Ascending aorta (tissue), 2 donors: ENCODE data around the gene LTBP2. TPM values are rescaled to one million over a fixed set of nuclear protein-coding genes. Genes with fewer than 3 reads are reported as not detected.

Source experiments
- DNase-seq, 2 donors: peaks; one replicate each; pipeline ENCODE4 v3.0.0-alpha.2; 2019; ENCODE audit warnings: low spot score in 2 of 2
- H3K27ac ChIP-seq, 2 donors: fragments of 200-600 bp; sonication (generic); one replicate each; pipeline ENCODE4 v1.5.1; 2016 to 2017; ENCODE audit warnings: mild to moderate bottlenecking in 1 of 2
- H3K27me3 ChIP-seq: fragments of 200-600 bp; sonication (generic); one replicate; pipeline ENCODE4 v1.5.1; 2017
- H3K36me3 ChIP-seq, 2 donors: fragments of 200-600 bp; sonication (generic); one replicate each; pipeline ENCODE4 v1.5.1; 2016
- H3K4me1 ChIP-seq, 2 donors: fragments of 200-600 bp; sonication (generic); one replicate each; pipeline ENCODE4 v1.5.1; 2016 to 2017; ENCODE audit warnings: mild to moderate bottlenecking in 1 of 2
- H3K4me3 ChIP-seq, 2 donors: fragments of 200-600 bp; sonication (generic); one replicate each; pipeline ENCODE4 v1.5.1; 2016 to 2017; ENCODE audit warnings: mild to moderate bottlenecking in 1 of 2
- H3K9me3 ChIP-seq, 2 donors: fragments of 200-600 bp; sonication (generic); one replicate each; pipeline ENCODE4 v1.5.1; 2016
- intact Hi-C: fragments of 100-400 bp; cut with DNase I; formaldehyde crosslinking; loops from one replicate; pipeline ENCODE4 v1.15.1; 2023
- total RNA-seq: library from RNA; depleted of rRNA; stranded (reverse); fragments of >200 nt; gene quantifications from one replicate; pipeline ENCODE4 v1.1.0, GENCODE V29; 2016
- TF ChIP-seq, protein P1 (sequence below), 3 experiments: fragments of 200-600 bp in 2 of 3; fragments of 450-650 bp in 1 of 3; sonication (generic) in 2 of 3; IDR thresholded peaks; one replicate each; pipeline ENCODE4 v1.5.1; 2016 to 2019; ENCODE audit warnings: antibody characterized with exemption in 3 of 3, mild to moderate bottlenecking in 1 of 3, moderate library complexity in 1 of 3

LTBP2 gene
- total RNA-seq, 1 donor from 2014 or later = 383 TPM

DNA sequence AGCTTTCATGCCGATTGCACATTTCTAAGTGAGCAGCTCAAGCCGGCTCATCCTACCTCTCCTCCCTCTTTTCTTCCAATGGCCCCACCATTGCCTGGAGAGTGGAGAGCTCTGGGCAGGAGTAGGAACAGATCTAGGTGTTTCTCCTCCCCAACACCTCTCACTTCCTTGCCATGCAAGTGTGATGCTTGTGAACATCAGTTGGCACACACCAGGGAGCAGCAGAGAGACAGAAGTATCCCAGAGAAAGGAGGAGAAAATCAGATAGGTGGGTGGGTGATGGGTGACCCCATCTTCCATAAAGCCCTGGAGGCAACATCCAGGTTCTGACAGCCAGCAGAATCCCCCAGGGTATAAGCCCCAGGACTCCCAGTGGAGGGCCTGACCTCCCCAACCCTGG is 146.7 kb downstream of the LTBP2 start:
- H3K27ac ChIP-seq = no peak overlapping the region

DNA sequence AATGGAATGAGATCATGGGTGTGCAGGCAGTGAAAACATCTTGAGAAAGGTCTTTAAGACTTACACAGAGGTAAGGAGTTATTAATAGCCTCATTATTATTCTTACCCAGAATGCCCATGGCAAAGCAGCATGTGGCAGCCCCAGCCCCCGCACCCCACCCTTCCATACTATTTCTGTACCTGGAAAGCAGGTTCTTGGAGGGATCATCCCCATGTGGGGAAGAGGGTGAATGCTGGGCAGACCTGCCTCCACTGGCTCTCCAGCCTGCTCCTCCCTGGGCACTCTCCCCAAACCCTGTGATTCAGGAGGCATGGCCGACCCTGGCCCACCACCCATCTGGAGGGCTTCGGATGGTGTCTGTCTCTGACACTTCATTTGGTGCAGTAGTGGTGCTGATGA is 147.3 kb downstream of the LTBP2 start:
- Histone ChIP-seq H3K4me1 (peaks cover 3 to 11% of the 10 kb centered on the region in 2 donors), H3K9me3 (no peaks in the 10 kb centered on the region), H3K36me3 (no peaks in the 10 kb centered on the region), H3K27me3 (no peaks in the 10 kb centered on the region), H3K4me3 (no peak overlapping the region), H3K27ac (no peak overlapping the region)
- TF ChIP-seq, protein P1, sequence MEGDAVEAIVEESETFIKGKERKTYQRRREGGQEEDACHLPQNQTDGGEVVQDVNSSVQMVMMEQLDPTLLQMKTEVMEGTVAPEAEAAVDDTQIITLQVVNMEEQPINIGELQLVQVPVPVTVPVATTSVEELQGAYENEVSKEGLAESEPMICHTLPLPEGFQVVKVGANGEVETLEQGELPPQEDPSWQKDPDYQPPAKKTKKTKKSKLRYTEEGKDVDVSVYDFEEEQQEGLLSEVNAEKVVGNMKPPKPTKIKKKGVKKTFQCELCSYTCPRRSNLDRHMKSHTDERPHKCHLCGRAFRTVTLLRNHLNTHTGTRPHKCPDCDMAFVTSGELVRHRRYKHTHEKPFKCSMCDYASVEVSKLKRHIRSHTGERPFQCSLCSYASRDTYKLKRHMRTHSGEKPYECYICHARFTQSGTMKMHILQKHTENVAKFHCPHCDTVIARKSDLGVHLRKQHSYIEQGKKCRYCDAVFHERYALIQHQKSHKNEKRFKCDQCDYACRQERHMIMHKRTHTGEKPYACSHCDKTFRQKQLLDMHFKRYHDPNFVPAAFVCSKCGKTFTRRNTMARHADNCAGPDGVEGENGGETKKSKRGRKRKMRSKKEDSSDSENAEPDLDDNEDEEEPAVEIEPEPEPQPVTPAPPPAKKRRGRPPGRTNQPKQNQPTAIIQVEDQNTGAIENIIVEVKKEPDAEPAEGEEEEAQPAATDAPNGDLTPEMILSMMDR (IDR thresholded peaks at IDR 0.05) = no peak
- no peak for DNase-seq
- intact Hi-C loops = no loop called here

More for the DNA sequence above, 146.7 kb downstream of the LTBP2 start:
- DNase-seq = no peak
- H3K4me3 ChIP-seq = no peak overlapping the region
- H3K36me3 ChIP-seq = no peaks in the 10 kb centered on the region
- no peaks in the 10 kb centered on the region for H3K9me3 ChIP-seq
- H3K27me3 ChIP-seq = no peaks in the 10 kb centered on the region
- intact Hi-C loops = no loop called here
- peaks cover 5 to 14% of the 10 kb centered on the region in 2 donors for H3K4me1 ChIP-seq
- TF ChIP-seq, protein P1 (IDR thresholded peaks at IDR 0.05) = no peak

DNA sequence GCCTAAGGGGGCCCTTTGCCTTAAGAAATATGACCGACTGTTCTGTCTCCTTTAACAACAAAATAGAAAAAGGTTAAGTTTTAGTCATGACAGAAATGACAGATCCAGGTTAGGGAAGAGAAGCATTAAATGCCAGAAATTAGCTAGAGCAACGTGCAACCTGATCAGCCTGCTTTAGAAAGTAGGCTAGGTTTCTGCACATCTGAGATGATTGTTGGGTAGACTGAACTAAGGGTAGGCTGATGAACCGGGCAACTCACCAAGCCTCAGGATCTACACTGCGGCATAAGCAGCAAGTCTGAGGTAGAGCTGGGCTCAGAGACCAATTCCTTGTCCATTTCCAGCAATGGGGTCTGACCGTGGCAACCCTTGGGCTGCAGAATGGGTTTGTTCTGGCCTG is 148.3 kb downstream of the LTBP2 start:
- Histone ChIP-seq H3K4me1 (peaks cover 0 to 2% of the 10 kb centered on the region in 2 donors), H3K36me3 (no peaks in the 10 kb centered on the region), H3K9me3 (no peaks in the 10 kb centered on the region), H3K4me3 (no peak overlapping the region), H3K27ac (no peak overlapping the region), H3K27me3 (no peaks in the 10 kb centered on the region)
- intact Hi-C loops = no loop called here
- TF ChIP-seq, protein P1 (IDR thresholded peaks at IDR 0.05) = no peak
- no peak for DNase-seq

DNA sequence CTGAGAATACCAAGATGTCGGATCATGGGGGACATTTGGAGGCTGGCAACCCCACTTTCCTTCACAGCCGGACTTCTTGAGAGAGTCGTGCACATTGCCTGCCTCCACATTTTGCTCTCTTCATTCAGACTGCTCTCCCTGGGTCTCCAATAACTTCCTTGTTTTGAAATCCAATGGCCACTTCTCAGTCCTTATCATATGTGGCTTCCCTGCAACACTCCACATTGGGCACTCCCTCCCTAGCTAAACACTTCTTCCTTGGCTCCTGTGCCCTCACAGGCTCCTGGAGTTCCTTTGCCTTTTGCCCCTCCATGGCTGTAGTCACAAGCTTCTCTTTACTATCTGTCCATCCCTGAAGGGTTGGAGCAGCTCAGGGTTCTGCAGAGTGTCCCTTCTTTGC is 149.0 kb downstream of the LTBP2 start:
- intact Hi-C loops = no loop called here
- TF ChIP-seq, protein P1 (IDR thresholded peaks at IDR 0.05) = no peak
- no peaks in the 10 kb centered on the region for H3K4me1 ChIP-seq
- DNase-seq = no peak
- H3K4me3 ChIP-seq = no peak overlapping the region
- H3K27me3 ChIP-seq = no peaks in the 10 kb centered on the region
- no peak overlapping the region for H3K27ac ChIP-seq
- H3K36me3 ChIP-seq = no peaks in the 10 kb centered on the region
- H3K9me3 ChIP-seq = no peaks in the 10 kb centered on the region

DNA sequence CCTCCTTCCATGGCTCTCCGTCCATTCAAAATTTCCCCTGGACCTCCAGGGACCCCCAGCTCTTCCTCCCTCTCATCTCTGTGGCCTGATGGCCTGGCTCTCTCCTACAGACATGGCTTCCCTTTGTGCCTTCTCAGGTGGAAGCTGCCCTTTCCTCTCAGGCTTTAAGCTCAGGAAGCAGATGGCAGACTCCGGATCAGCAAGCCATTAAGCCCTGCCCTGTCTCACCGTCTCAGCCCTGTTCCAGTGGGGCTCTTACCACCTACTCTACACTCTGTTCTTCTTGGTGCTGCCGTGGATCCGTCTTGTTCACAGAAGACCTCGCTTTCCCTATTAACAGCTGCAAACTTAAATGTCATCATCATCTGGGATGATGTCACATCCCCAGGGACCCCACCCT is 152.1 kb downstream of the LTBP2 start:
- H3K36me3 ChIP-seq = no peaks in the 10 kb centered on the region
- TF ChIP-seq, protein P1 (IDR thresholded peaks at IDR 0.05) = no peak
- H3K4me1 ChIP-seq = no peaks in the 10 kb centered on the region
- H3K27ac ChIP-seq = no peak overlapping the region
- DNase-seq = no peak
- no peaks in the 10 kb centered on the region for H3K27me3 ChIP-seq
- intact Hi-C loops = no loop called here
- H3K9me3 ChIP-seq = no peaks in the 10 kb centered on the region
- H3K4me3 ChIP-seq = no peak overlapping the region

DNA sequence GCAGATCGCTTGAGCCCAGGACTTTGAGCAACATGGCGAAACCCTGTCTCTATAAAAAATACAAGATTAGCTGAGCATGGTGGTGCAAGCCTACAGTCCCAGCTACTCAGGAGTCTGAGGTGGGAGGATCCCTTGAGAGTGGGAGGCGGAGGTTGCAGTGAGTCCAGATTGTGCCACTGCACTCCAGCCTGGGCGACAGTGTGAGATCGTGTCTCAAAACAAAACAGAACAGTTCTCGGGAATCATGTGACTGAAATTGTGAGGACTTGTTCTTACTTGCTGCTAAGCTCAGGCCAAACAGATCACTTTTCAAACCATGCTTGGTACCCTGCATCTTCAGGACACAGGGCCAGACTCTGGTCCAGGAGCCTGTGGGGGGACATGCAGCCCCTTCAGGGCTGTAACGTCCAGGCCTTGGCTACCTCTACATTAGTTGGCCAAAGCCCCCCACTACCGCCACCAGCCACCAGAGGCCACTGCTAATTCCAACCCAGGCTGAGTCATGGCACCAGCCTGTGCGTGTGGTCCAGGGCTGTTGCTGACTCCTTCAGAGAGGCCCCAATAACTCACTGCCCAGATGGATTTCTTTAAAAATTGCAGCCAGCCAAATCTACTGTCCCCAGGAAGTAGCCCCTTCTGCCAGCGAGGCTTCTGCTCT is 152.6 kb downstream of the LTBP2 start:
- TF ChIP-seq, protein P1 (IDR thresholded peaks at IDR 0.05) = peak; percentile 32 to 57 (median 49)

More for the DNA sequence above, 152.6 kb downstream of the LTBP2 start:
- Histone ChIP-seq H3K27ac (no peak overlapping the region), H3K4me1 (no peaks in the 10 kb centered on the region), H3K9me3 (no peaks in the 10 kb centered on the region), H3K36me3 (no peaks in the 10 kb centered on the region), H3K27me3 (no peaks in the 10 kb centered on the region), H3K4me3 (no peak overlapping the region)
- intact Hi-C loops = no loop called here
- no peak for DNase-seq
